NCI-H526 (cell line): ENCODE measurements around the gene RNF130.

Experiments used
- DNase-seq, 2 experiments: peaks; one replicate each; lab custom pipeline; 2025; lab: John Stamatoyannopoulos, UW

RNF130 gene

DNA sequence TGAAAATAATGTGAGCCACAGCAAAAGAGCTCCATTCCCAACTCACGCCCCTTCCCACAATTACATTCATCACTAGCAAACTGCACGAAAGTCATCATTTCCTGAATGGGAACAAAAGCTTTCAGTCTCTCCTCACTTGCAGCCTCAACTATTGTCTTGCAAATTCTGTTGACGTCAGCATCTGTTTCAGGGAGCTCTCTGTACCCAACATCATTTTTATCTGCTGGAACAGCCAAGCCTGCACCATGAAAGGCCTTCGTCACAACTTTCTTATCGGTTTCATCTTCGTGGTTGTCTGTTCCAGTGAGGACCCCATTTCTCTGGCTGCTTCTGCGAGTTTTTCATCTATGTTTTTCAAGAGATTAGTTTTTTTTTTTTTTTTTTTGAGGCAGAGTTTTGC is 14.3 kb upstream of the RNF130 start:
- no peak for DNase-seq

DNA sequence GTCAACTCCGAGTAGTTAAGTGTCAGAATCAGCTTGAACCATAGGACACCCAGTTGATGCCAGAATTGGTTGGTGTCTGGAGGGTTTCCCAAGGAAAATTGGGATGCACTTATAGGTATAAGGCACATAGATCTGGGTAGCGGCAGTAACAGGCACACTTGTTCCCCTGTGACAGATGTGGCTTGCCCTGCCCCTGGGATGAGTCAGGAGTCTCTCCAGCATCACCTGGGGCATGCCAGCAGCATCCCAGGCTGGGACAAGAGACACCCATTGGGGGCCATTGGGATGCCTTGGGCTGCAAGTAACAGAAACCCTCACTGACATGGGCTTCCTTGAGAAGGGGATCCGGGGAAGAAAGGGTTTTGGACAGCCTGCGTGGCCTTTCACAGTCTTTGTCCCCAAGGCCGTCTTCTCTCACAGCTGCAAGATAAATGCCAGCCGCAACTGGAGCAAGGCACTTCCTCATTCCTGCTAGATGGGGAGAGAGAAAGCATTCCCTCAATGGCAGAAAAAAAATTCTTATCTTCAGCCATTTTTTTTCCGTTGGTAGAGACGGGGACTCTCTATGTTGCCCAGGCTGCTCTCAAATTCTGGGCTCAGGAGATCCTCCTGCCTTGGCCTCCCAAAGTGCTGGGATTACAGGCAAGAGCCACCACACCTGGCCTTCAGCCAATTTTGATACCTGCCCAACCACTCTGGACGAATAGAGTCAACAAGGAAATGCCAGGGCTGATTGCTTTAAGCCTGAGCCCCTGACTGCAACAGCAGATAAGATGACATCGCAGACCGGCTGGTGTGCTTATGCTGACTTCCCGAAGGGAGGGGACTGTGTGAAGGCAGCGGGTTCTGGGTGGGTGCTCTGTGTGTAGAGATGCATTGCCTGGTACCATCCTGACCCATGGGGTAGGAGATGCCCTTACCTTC is 13.3 kb upstream of the RNF130 start:
- DNase-seq = peak; percentile 66 to 73

DNA sequence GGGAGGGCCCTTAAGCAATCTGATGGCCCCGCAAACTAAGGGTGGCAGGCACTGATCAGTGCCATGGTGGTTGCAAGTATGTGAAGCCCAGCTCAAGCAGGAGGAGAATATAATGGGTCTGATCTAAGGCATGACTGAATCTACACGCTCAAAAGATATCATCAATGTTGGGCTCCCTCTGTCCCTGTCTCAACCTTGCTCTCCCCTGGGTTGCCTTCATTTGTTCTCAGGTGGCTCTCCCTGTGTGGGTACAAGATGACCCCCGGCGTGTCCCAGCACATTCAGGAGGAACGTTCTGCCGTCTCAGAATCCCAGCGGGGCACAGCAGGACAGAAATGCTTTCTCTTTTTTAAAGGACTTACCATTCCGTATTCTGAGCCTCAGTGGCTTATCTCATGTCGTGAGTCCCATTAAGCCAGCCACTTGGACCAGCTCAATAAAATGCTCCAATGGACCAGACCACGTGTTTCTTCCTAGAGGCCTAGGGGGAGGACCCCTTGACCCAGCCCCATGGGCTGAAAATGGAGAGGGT is 12.0 kb upstream of the RNF130 start:
- DNase-seq = no peak

DNA sequence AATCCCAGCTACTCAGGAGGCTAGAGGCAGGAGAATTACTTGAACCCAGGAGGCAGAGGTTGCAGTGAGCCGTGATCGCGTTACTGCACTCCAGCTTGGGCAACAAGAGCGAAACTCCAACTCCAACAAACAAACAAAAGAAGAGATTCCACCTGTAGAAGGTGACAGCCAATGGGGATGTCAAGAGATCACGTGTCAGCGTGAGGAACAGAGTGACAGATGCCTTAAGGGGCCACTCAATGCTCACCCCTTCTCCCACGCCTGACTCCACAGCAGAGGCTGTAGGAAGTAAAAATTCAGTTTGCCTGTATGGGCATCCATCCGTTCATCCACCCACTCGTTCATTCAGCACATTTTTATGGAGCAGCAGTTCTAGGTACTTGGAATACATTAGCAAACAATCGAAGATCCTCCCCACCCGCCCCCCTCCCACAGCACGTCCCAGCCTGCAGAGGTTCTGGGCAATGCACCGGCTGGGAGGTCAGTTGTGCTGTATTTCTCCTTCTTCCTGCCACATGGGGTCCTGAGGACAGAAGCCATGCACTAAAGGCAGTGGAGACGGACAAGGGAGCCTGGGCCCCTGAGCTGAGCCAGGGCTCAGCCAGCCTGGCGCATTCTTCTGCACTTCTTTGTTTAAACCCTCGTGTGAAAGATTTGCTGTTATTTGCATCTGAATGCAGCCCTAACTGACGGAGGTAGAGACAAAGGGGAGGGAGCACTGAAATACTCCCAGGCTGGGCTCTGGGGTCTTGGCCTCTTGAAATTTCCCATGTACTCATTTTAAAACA is 11.3 kb upstream of the RNF130 start:
- no peak for DNase-seq

DNA sequence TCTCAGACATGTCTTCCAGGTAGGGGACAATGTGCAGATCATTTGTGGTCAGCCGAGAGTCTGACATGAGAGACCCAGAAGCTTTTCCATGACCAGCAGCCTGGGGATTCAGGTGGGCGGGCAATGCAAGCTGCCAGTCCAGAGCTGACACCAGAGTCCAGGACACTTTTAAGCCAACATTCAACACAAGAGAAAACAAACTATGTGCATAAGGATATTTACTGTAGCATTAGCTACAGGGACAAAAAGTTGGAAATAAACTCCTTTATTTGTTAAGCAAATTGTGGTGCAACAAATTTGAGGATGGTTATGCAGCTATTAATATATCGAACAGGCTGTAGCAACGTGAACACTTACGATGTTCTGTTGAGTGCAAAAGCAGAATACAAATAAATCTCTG is 9.9 kb upstream of the RNF130 start:
- no peak for DNase-seq

DNA sequence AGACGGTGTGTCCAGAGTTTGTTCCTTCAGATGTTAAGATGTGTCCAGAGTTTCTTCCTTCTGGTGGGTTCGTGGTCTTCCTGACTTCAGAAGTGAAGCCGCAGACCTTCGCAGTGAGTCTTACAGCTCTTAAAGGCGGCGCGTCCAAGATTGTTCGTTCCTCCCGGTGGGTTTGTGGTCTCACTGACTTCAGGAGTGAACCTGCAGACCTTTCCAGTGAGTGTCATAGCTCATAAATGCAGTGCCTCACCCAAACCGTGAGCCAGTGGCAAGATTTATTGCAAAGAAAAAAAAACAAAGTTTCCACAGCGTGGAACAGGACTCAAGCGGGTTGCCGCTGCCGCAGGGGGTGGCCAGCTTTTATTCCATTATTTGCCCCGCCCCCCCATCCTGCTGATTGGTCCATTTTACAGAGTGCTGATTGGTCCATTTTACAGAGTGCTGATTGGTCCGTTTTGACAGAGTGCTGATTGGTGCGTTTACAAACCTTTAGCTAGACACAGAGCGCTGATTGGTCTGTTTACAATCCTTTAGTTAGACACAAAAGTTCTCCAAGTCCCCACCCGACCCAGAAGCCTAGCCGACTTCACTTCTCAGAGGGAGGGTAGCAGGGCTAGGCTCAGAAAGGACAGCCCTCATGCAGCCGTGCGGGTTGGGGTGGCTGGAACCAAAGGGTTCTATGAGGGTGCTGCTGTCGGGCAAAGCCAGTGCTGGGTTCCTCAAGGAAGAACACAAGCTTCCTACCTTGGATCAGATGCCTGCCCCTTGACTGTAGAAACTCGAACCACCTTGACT is 9.1 kb upstream of the RNF130 start:
- DNase-seq = no peak

DNA sequence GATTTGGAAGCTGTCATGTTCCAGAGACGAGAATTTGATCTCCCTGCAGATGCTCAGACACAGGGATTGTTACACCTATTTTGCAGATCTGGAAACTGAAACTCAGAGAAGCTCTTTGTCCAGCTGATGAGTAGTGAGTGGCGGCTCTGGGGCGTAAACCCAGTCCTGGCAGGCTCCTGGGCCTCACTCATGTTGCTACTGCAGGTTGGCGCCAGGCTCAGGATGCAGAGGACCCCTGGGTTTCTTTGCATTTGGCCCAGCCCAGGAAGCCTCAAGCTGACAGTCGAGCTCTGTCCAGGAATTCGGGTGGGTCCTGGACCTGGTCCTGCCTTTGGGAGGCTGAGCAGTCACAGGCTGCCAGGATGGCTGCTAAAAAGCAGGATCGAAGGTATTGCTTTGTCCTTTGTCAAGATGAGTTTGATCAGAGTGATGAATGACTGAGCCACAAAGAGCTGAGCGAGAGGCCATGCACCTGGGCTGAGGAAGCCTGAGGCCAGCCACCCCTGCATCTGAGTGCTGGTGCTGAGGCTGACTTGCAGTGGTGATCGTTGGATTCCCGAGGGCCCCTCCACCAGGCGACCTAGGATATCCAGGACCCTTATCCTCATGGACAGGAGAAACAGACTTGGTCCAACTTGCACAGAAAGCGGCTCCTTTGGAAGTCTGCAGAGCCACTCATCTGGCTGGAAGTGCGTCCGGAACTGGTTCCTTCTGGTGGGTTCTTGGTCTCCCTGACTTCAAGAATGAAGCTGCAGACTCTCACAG is 8.3 kb upstream of the RNF130 start:
- no peak for DNase-seq

DNA sequence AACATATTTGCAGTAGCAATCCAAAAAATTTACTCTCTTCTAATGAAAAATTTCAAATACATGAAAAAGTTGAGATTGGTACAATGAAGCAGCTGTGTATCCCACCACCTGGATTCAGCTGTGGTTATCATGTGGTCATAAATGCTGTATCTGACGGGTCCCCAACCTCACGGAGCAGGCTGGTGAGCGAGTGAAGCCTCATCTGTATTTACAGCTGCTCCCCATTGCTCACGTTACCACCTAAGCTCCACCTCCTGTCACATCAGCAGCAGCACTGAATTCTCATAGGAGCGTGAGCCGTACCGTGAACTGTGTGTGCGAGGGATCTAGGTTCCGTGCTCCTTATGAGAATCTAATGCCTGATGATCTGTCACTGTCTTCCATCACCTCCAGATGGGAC is 6.8 kb upstream of the RNF130 start:
- no peak for DNase-seq

DNA sequence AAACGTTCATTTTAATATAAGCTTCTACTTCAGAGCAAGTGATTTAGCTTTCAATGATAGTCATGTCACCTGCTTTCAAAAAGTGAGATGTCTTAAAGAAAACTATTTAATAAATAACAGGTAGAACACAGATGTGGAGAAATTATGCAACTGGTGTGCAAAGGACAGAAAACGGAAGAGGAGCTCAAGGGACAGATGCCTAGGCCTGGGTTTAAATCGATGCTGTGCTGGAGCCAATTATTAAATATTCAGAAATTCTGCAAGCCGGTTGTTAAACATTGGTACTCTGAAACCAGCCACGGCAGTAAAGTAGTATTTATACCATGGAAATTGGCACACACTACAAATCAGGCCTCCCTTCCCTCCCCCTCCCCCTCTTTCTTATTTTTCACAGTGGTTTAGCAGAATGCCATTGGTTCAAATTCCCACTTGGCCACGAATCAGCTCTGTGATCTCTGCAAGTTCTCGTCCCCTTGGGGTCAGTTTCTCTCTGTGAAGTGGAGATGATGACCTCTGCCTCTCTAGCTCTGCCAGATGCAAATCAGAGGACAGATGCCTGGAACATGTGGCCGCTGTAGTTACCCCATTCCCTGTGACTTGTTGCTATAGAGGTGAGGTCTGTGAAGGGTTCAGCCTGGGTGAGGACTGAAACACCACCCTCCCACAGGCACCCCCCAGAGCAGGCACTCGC is 6.2 kb upstream of the RNF130 start:
- DNase-seq = no peak

DNA sequence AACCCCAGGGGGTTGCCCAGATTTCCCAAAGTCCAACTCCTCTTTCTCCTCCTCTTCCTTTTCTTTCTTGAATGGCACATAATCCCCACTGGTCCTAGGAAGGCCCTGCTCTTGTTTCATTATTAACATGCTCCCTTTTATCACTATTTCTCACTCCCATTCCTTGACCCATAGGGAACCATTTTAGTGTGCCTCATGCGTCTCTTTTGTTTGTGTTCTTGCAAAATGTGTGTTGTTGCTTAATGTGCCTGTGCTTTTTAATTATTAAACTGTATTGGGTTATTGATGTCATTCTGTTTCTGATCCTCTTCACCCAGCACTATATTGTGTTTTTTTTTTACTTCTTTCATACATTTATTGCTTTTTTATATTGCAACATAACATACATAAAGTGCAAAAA is 4.1 kb upstream of the RNF130 start:
- no peak for DNase-seq

DNA sequence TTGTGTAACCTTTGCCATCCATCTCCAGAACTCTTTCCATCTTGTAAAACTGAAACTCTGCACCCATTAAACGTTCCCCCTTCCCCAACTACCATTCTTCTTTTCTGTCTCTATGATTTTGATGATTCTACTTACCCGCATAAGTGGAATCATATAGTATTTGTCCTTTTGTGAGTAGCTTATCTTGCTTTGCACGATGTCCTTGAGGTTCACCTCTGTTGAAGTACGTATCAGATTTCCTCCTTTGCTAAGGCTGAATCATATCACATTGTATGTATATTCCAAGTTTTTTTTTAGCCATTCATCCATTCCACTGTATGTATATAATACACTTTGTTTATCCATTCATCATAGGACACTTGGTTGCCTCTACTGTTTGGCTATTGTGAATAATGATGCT is 2.9 kb upstream of the RNF130 start:
- DNase-seq = no peak

DNA sequence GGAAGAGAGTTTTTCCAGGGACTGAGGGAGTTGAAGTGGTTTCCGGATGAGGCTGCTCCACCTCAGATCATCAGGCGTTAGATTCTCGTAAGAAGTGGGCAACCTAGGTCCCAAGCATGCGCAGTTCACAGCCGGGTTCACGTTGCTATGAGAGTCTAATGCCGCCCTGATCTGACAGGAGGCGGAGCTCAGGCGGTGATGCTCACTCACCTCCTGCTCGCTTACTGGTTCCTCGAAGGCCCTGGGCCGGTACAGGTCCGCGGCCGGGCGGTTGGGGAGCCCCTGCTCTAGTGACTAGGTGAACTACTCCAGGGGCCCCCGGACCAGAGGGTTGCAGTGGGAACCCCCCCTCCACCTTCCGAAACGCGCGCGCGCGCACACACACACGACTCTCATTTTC is 997 bp upstream of the RNF130 start:
- no peak for DNase-seq

DNA sequence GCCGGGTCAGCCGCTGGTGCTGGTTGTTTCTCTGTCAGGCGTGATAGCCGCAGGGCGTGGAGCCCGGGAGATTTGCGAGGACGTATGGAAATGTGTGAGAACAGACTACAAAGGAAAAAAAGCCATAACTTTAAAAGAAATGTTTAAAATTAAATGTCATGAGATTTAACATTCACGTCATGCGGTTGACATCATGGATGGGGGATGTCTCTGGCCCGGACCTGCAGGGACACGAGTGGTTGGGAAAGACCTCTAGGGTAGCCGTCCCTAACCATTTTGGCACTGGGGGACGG is 643 bp upstream of the RNF130 start:
- DNase-seq = no peak

DNA sequence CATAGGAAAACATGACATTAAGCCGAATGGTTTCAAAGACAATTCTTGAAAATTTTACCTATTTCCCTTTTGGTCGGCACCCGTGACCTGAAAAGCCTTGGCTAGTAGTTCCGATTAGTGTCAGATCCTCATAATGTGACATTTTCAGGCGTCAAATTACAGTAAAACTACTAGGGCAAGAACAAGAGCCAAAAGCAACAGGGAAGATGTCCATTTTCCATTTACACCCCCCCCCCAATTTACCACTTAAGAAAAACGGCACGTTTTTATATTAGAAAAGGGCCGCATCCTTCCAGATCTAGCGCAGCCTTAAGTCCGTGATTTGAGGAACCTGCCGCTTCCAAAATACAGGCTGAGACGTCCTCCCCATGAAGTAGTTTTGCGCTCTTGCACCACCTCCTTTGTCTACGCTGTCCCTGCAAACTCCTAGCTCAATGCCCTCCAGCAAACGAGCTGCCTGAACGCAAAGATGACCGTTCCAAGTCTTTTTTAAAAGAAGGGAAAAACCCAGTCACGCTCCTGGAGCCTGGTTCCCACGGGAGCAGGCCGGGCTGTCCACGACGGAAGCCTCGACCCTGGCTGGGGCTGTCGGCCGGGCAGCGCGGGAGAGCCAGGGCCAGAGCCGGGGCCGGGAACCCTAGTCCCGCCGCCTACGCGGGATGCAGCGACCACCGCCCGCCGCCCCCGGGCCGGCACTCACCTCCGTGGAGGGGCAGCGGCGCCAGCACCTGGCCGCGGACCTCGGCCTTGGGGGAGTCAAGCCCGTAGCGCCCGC is 616 bp downstream of the RNF130 start:
- peak; percentile 14 to 38 for DNase-seq

DNA sequence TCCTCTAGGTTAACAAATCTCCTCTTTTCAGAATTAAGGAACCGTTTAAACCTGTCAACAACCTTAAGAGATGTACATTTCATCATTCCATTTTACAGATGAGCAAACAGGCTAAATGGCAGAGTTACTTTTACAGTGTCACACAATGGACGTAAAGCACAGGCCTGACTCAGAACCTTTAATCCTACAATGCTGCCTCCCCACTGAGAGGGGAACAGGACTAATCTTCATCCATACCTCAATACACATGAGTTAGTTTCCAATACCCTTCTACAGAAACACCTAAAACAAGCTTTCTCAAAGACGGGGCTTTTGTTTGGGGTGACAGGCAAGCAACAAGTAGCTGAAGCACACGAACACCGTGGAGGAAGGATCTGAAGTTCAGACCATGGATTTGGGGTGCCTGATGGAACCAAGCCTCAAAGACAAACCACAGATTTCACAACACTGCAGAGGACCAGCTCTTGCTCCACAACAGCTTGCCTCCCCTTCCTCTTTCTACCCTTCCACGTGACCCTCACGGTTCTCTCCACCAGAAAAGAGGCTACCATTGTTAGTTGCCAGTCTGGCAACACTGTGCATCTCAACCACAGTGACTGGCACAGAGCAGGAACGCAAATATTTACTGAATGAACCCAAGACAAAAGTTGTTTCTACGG is 1.8 kb downstream of the RNF130 start:
- DNase-seq = peak in 1 of 2 experiments; percentile 40

DNA sequence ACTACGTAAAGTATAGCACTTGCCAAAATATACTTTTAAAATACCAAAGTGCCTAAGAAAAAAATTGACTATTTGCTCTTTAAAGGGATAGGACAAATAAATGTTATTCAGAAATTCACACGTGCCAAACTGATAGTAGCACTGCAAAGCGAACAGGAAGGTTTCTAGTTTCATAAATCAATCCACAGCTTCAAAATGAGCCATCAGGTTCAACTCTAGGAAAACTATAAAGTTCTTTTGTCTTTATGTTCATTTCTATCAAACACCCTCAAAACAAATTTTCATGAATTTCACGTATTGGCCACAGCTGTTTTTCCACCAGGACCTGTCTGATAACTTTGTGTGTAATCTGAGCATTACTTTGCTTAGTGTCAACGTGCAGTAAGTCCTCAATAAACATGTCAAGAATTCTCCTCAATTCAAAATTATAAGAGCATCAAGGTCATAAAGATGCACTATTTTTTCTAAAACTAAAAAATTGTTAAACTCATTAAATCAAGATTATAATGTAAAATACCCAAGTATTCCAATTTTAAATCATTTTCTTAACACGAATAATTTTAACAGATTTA is 3.0 kb downstream of the RNF130 start:
- DNase-seq = no peak

DNA sequence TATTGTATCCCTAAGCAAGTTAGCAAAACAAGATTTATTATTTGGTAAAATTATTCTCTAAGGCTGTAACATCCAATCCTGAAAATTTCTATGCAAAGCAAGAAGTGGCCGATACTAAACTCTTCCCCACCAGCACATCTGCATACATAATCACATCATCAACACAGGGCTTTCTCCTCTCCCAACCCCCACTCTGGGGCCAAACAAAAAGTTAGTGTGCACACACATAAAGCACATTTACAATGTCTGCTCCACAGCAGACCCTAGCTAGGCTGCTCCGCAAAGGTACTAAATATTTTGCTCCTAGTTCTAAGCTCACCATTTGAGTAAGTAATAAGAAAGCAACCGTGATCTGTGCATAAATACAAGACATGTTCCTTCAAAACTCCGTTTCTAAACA is 3.6 kb downstream of the RNF130 start:
- DNase-seq = peak; percentile 13 to 60

DNA sequence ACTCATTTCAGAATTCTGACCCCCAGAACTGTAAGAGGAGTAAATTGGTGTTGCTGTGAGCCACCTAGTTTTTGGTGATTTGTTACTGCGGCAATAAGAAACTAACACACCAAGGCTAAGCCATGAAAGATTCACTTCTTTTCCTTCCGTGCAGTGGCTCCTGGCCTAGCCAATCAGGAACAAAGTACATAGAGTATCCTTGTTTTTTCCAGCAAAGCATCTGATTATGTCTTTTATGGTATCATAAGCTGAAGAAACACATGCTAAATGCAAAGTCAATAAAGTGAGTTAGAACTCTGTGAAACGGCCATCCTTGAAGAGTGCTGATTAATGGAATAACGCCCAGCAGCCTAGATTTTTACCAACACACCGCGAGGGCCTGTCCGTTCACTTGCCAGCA is 11.4 kb downstream of the RNF130 start:
- DNase-seq = no peak

DNA sequence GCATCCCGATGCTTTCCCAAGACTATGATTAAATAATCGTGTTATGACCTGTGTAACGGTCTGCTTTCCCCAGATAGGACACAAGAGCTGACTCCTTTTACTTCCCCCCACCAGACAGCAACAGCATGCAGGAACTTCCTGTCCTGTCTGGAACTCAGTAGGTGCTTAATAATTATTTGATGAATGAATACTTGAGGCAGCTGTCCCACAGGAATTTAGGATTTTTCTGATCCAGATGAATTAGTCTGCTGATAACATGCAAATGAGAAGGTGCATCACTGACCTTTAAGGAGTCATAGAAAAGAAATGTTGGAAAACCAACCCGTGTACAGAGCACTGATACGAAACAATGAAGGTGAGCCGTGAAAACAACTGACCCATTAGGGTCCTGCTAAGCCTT is 12.2 kb downstream of the RNF130 start:
- DNase-seq = no peak
